Measurements from ENCODE around the gene TRIM46.
"Not testable (repeated sequence)": the region's sequence is repeated elsewhere in the genome, so short reads cannot be mapped to it uniquely, and the experiment has no call there.

The TRIM46 gene

DNA sequence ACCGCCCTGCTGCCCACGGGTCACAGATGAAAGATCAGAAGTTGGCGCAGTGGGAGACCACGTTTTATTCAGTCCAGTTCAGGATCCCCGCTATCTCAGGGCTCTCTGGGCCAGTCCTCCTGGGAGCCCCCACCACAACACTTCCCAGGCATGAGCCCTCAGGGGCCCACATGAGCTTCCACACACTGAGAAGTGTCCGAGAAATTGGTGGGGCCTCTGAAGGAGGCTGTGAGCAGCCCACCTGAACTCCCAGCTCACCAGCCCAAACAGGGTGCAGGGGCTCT is 12.1 kb downstream of the TRIM46 start:
- no peak for DNase-seq (ENCODE audit: low read depth in 3 of 3, low spot score in 1 of 3)

DNA sequence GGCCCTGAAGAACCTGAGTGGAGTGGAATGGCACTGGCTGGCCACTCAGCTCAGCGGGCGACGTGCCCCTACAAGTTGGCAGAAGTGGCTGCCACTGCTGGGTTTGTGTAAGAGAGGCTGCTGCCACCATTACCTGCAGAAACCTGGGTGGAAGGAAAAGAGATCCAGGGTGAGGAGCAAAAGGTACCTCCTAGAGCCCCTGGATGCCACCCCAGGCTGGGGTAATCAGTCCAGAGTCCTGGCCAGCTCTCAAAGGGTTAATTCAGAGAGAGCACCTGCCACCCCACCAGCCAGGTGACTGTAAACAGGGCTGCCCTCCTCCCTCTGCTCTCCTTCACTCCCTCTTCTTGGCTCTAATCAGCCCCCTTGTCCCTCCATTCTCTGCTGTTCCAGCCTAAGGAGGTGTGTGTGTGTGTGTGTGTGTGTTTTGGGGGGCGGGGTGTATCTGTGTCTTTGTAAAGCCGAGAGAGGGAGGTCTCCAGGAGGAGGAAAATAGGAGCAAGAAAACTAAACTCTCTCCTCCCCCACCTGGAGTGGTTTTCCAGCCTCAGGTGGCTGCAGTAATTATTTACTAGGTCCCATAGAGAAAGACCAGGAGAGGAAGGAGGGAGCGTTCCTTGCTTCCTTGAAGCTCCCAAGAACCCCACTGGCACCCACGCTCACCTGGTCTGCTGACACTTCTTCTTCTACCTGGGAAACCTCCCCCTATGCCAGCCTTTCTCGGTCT is 12.6 kb downstream of the TRIM46 start:
- DNase-seq (ENCODE audit: low read depth in 3 of 3, low spot score in 1 of 3), result no peak

DNA sequence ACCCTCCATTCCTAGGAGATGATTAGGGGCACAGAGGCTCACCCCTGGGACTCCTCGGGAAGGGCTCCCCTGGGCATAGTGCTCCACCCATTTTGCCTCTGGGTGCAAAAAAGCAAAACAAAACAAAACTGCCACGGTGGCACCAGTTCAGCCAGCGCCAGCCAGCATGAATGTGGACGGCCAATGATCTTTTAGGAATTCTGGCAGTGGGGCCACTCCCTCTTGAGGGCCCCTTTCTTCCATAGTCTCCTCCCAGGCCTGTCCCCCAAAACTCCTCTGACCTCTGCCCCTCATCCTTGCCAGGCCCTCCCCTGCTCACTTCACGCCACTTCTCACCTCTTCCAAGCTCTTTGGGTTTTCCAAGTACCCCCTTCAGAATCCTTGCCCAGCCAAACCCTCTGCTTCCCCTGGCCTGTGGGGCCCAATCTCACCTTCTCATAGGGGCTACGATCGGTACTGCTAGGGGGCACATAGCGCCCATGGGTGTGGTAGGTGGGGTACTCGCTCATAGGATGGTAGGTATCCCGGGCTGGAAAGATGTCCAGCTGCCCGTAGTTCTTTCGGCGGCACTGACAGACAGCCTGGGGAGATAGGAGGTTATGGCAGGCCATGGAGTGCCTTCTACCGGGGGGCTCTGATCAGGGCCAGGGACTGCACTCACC is 13.3 kb downstream of the TRIM46 start:
- no peak for DNase-seq (ENCODE audit: low read depth in 3 of 3, low spot score in 1 of 3)

DNA sequence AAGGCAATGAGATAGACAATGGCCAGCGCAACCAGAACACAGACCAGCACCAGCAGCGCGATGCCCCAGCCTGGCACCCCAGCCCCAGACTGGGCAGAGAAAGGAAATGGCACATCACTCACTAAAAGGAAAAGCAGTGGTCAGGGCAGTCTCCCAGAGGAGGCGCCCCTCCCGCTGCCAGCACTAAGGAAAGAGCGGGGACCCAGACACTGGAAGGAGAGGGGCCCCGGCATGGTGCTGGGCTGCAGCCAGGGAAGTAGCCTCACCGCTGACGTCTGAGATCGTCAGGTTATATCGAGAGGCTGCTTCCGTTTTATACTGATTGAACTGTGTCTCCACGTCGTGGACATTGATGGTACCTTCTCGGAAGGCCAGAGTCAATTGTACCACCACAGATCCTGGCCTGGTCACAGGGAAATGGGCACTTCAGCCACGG is 13.8 kb downstream of the TRIM46 start:
- DNase-seq (ENCODE audit: low read depth in 3 of 3, low spot score in 1 of 3), result no peak

DNA sequence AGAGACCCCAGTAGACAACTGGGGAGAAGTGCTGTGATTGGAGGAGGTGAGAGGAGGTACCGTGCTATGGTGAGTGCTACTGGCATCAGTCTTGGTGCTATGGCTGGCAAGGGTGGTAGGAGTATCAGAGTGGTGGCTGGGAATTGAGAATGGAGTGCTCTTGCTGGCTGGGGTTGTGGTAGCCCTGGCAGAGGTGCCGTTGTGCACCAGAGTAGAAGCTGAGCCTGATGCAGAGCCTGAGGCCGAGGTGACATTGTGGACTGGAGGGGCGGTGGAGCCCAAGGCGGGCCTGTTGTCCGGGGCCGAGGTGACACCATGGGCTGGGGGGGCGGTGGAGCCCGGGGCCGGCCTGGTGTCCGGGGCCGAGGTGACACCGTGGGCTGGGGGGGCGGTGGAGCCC is 14.6 kb downstream of the TRIM46 start:
- DNase-seq (ENCODE audit: low read depth in 3 of 3, low spot score in 1 of 3), result no peak

DNA sequence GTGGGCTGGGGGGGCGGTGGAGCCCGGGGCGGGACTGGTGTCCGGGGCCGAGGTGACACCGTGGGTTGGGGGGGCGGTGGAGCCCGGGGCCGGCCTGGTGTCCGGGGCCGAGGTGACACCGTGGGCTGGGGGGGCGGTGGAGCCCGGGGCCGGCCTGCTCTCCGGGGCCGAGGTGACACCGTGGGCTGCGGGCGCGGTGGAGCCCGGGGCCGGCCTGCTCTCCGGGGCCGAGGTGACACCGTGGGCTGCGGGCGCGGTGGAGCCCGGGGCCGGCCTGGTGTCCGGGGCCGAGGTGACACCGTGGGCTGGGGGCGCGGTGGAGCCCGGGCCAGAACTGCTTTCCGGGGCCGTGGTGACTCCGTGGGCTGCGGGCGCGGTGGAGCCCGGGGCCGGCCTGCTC is 16.3 kb downstream of the TRIM46 start:
- not testable (repeated sequence) for DNase-seq (ENCODE audit: low read depth in 3 of 3, low spot score in 1 of 3)

DNA sequence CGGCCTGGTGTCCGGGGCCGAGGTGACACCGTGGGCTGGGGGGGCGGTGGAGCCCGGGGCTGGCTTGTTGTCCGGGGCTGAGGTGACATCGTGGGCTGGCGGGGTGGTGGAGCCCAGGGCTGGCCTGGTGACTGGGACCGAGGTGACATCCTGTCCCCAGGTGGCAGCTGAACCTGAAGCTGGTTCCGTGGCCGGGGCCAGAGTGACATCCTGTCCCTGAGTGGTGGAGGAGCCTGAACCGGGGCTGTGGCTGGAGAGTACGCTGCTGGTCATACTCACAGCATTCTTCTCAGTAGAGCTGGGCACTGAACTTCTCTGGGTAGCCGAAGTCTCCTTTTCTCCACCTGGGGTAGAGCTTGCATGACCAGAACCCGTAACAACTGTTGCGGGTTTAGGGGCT is 18.3 kb downstream of the TRIM46 start:
- DNase-seq (ENCODE audit: low read depth in 3 of 3, low spot score in 1 of 3), result no peak

DNA sequence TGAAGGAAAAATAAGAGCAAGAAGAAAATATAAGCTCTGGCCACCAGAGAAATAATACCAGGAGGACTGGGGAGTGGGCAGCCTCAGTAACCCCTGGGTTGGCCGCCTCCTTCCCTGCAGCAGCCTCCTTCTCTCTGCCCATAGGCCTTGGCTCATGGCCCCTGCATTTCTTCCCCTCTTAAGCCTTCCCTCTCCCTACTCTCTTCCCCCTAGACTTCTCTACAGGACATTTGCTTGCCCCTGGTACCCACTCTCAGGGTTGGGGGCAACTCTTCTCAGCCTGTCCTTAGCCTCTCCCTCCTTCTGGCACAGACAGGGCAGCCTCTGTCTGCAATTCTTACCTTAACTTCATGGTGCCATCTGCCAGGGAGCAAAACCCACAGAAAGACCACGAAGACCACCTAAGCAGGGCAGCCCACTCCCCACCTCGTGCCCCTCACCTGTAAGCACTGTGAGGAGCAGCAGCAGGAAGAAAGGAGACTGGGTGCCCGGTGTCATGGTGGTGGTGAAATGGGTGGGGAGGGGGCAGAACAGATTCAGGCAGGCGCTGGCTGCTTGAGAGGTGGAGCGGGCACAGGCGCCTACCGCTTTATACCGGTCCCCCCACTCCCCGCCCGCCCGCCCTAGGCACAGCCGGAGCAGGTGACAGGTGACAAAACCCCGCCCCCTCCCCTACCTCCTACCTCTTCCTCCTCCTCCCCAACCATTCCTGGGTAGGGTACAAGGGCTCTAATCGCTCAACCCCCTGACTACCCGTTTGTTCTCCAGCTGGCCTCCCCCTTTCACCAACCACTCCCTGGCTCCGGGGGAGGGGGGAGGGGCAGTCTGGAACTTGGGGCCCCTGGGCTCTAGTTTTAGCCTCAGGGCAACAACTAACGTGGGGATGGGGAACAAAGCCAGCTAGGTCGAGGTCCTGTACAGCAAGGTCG is 19.0 kb downstream of the TRIM46 start:
- peak in 1 of 3 donors; percentile 25 for DNase-seq (ENCODE audit: low read depth in 3 of 3, low spot score in 1 of 3)

DNA sequence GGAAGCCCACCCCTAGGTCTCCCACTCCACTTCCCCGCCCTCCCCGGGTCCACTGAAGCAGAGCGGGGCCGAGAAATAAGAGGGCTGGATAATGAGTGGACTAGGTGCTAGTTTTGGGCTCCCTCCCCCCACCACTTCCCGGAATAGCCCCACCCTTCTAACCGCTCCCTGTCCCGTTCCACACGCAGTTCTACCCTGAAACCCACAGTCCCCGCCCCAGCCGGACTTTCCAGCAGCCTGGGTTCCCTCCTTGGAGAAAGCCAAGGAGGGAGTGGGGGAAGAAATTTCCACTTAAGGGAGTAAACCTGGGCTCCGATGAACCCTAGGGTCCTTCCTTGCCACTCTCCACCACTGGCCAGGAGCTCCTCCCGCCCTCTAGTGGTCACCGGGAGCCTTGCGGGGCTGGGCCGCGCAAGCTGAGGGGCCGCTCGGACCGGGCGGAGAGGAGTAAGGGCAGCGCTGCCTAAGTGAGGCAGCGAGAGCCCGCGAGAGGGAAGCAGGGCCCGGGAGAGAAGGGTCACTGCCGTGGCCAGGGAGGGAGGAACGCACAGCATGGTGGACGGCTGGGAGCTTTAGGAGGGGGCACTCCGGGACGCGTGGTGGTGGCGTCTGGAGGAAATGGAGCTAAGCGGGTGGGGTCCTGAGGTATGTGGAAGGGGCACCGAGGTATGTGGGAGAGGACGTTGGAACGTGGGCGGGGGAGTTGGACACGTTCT is 19.8 kb downstream of the TRIM46 start:
- DNase-seq (ENCODE audit: low read depth in 3 of 3, low spot score in 1 of 3), result peak in 1 of 3 donors; percentile 66

DNA sequence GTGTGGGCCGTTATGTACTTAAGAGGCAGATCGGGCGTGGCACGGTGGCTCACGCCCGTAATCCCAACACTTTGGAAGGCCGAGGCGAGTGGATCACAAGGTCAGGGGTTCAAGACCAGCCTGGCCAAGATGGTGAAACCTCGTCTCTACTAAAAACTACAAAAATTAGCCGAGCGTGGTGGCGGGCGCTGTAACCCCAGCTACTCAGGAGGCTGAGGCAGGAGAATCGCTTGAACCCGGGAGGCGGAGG is 20.3 kb downstream of the TRIM46 start:
- DNase-seq (ENCODE audit: low read depth in 3 of 3, low spot score in 1 of 3), result not testable (repeated sequence)

DNA sequence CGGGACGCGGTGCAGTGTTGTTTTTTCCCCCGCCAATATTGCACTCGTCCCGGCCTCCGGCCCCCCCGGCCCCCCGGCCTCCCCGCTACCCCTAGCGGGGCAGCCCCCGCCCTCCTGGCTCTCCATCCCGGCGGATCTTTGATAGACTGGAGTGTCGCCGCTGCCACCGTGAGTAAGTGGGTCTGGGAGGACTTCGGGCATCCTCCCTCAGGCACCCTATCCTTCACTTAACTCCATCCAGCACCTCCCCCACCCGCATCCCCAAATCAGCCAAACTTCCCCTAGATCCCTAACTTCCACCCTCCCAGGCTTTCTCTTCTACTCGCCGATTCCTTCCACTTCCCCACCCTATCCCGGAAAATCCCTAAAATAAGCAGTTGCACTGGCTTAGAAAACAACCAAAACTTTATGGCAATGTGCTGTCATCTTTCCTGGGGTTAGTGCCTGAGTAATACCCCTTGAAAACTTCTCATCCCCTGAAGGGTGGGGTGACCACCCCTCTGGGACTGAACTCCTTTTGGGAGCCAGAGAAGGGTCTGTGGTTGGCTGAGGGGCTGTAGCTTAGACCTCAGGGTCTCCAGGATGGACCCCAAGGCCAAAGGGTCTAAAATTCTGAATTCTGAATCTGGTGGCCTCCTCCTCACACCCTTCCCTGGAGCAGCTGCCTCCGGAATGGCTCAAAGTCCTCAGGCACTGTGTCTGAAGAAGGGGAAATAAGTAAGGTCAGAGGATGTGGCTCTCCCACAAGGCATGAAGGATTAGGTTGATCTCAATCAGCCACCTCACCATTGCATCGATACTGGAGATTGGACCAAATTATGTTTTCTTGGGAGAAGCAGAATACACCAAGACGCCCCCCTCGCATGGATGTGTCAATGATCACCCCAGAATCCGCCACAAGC is 21.8 kb downstream of the TRIM46 start:
- no peak for DNase-seq (ENCODE audit: low read depth in 3 of 3, low spot score in 1 of 3)

DNA sequence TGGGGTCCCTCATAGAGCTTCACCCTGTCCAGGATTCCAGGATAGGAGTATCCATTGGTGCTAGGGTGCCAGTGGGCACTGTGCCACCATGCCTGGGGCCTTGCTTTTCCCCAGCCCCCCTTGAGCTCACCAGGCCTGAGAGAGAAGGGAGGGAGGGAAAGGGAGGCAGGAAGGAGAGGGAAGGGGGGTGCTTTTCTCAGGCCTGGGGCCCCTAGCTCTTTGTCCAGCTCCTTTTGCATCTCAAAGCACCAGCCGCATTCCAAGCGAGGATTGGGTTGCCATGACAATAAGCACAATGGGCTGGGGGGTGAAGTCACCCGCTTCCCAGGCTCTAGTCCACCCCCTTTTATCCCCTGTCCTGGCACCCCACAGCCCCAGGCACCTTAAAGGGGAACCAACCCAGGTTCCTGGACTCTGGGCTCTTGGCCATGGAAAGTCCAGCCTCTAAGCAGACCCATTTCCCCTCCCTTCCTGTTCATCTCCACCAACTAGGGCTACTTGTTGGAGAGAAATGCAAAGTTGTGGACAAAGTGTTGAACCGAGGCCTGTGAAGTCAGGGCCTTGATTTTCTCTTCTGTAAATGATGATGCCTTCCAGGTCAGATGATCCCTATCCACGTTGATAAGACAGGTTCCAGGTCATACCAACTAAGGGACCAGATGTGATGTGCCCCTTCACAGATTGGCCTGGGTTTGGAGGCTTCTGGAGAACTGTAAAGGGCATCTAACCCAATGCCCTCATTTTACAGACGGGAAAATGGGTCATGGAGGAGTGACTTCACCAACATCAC is 22.6 kb downstream of the TRIM46 start:
- DNase-seq (ENCODE audit: low read depth in 3 of 3, low spot score in 1 of 3), result no peak

DNA sequence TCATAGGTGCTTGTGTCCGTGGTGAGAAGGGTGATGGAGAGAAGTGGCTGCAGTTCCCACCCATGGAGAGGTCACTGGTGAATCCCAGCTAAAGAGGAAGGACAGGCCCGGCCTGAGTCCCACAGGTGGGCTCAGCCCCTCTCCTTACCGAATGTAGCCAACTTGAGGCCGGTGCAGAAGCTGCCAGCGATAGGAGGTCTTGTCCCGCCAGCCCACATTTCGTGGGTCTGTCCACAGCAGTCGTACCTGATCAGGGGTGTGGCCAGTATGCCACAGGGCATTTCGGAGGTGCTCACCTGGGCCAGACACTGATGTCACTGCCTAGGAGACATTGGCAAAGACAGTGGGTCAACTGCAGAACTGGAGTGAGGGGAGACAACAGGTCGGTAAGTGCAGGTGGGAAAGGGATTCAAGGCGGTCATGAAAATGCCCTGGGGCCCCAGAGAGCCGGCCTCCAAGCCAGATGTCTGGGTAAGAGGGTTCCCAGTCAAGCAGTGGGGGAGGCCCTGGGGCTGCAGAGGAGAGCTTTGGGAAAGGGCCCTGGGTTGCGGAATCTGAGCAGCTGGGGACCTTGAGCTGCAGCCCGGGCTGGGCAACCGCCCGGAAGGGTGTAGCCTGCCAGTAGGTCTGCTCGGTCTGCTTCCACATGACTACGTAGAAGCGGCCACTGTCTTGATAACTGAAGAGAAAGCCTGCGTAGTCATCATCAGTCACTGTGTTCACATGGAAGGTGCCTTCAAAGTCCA is 23.4 kb downstream of the TRIM46 start:
- DNase-seq (ENCODE audit: low read depth in 3 of 3, low spot score in 1 of 3), result no peak

DNA sequence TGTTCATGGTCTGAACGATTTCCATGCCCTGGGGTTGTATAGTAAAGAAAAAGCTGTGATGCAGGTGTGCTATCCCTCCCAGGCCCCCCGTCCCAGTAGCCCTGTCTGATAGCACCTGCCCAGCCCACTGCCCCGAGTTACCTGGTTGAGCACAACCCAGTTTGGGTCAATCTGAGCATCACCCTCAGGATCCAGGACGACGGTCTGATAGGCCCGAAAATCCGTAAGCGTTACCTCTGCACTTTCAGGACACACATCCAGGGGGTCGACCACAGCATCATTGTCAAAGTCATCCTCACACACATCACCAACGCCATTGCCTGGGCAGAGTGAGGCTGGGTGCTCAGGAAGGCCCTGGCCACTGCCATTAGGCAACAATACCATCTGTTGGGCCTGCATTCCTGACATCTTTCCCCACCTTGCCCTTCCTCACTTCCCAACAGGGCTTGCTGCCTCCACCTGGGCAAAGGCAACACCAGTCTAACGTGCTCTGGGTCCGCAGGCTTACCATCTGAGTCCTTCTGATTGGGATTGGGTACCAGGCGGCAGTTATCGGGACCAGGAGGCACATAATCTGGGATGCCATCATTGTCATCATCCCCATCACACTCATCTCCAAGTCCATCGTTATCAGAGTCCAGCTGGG is 24.4 kb downstream of the TRIM46 start:
- DNase-seq (ENCODE audit: low read depth in 3 of 3, low spot score in 1 of 3), result no peak

DNA sequence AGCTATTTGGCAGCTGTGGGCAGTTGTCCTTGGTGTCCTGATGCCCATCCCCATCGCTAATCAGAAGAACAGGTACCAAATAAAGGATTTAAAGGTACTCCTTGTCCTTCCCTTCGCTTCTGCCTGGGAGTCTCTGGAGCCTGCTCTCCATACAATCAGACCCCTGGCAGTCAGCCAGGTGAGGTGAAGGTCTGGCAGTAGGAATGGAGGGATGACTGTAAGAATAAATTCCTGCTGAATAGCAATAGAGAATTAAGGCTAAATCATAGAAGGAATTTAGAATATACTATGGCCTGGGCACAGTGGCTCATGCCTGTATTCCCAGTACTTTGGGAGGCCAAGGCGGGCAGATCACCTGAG is 24.9 kb downstream of the TRIM46 start:
- no peak for DNase-seq (ENCODE audit: low read depth in 3 of 3, low spot score in 1 of 3)

DNA sequence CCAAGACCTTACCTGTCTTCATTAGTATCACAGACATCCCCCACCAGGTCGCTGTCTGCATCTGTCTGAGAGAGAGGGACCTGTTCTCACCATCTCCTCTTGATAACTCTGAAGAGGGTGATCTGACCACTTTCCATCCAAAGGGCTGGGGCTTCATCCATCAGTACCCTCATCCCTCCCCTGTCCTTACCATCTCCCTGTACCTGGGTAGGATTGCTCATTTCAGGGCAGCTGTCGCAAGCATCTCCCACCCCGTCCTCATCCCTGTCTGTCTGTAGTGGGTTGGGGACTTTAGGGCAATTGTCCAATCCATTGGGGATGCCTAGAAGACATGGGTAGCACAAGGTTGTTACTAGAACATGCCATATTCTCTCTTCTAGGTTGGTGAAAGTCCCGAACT is 26.1 kb downstream of the TRIM46 start:
- DNase-seq (ENCODE audit: low read depth in 3 of 3, low spot score in 1 of 3), result no peak

DNA sequence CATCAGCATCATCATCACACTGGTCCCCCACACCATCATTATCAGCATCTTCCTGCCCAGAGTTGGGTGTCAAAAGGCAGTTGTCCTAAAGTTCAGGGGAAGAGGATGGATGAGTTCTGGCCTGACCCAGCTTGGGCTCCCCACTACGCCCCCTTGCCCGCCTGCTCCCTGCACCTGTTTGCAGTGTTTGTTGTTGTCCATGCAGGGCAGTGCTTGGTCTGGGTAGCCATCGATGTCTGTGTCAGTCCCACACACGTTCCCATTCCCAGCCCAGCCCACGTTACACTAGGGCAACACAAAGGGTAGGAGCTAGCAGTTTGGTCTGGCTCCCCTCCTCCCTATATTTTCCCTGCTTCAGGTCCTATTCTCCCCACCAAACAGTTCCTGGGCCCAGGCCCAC is 27.3 kb downstream of the TRIM46 start:
- no peak for DNase-seq (ENCODE audit: low read depth in 3 of 3, low spot score in 1 of 3)

DNA sequence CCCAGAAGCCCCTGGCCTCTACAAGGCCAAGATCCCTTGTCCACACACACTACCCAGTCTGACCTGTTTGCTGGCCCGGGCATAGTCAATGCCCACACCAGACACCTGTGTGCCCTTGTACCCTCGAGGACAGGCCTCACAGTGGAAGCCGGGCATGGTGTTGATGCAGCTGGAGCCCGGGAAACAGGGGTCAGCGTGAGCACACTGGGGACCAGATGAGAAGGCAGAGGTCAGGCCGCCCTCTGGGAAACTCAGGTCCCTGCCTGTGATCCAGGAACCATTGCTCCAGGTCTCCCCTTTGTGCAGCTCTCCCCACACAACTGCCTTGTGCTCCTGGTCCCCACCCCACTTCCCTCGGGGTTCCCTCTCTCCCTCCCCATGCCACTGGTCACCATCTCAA is 28.5 kb downstream of the TRIM46 start:
- no peak for DNase-seq (ENCODE audit: low read depth in 3 of 3, low spot score in 1 of 3)
